CD4-positive, alpha-beta T cell (primary cell): Measurements from ENCODE around the gene TAS2R41. TPM values are rescaled to one million over a fixed set of nuclear protein-coding genes. Genes with fewer than 3 reads are reported as not detected.

ENCODE experiments used
- ATAC-seq: fragments of 200-7000 bp; cut with Tn5 transposase; one replicate; pipeline ENCODE4 v1.10.0; 2022; ENCODE audit warnings: mild to moderate bottlenecking; ENCODE audit not compliant: poor library complexity
- CTCF ChIA-PET: fragments of 350-600 bp; sonication (Branson Sonifier 250); formaldehyde crosslinking; loops from one replicate; lab custom pipeline; 2021; ENCODE audit warnings: antibody characterized with exemption, inconsistent platforms; lab: Charles Lee
- POLR2A ChIA-PET: fragments of 350-600 bp; sonication (Branson Sonifier 250); formaldehyde crosslinking; loops from one replicate; lab custom pipeline; 2021; ENCODE audit warnings: antibody characterized with exemption, inconsistent platforms; lab: Charles Lee
- DNase-seq, 14 experiments: peaks; one replicate each; pipeline ENCODE4 v3.0.0-alpha.2; 2013 to 2020; ENCODE audit warnings: mixed read lengths in 2 of 14
- H3K27ac ChIP-seq, 2 donors: one replicate each; pipeline versions ENCODE4 v1.5.1 to v1.7.0; 2013; ENCODE audit warnings: low read length in 2 of 2, low read depth in 1 of 2, mild to moderate bottlenecking in 1 of 2
- H3K27me3 ChIP-seq, 2 experiments: 1 replicate in 1 of 2; 2 replicates in 1 of 2; pipeline versions ENCODE4 v1.6.1 to v1.7.0; 2013; ENCODE audit warnings: low read length in 2 of 2, control low read depth in 1 of 2, mild to moderate bottlenecking in 1 of 2, moderate library complexity in 1 of 2; ENCODE audit not compliant: insufficient read depth in 2 of 2, control insufficient read depth in 1 of 2
- H3K36me3 ChIP-seq: one replicate; pipeline ENCODE4 v1.6.1; 2013; ENCODE audit warnings: low read length, control low read depth; ENCODE audit not compliant: insufficient read depth
- H3K4me1 ChIP-seq: one replicate; pipeline ENCODE4 v1.6.1; 2013; ENCODE audit warnings: low read length, control low read depth; ENCODE audit not compliant: insufficient read depth
- H3K4me3 ChIP-seq: one replicate; pipeline ENCODE4 v1.5.1; 2013; ENCODE audit warnings: mild to moderate bottlenecking, low read length, moderate library complexity
- H3K9me3 ChIP-seq, 2 experiments: 1 replicate in 1 of 2; 2 replicates in 1 of 2; pipeline versions ENCODE4 v1.6.1 to v1.7.0; 2013; ENCODE audit warnings: low read length in 2 of 2, mild to moderate bottlenecking in 2 of 2, control low read depth in 1 of 2, moderate library complexity in 1 of 2; ENCODE audit not compliant: control insufficient read depth in 1 of 2, insufficient read depth in 1 of 2
- H3K27ac Mint-ChIP-seq: one replicate; pipeline ENCODE4 v1.8.0; 2020; ENCODE audit warnings: mixed read lengths
- H3K27me3 Mint-ChIP-seq: one replicate; pipeline ENCODE4 v1.8.0; 2021; ENCODE audit warnings: mixed read lengths
- H3K36me3 Mint-ChIP-seq: one replicate; pipeline ENCODE4 v1.8.0; 2021; ENCODE audit warnings: low read depth, mixed read lengths
- H3K4me1 Mint-ChIP-seq: one replicate; pipeline ENCODE4 v1.8.0; 2021; ENCODE audit warnings: low read depth, mixed read lengths
- H3K4me3 Mint-ChIP-seq: one replicate; pipeline ENCODE4 v1.8.0; 2020; ENCODE audit warnings: mild to moderate bottlenecking, mixed read lengths
- H3K9me3 Mint-ChIP-seq: one replicate; pipeline ENCODE4 v1.8.0; 2020; ENCODE audit warnings: mixed read lengths
- CTCF ChIP-seq: fragments of 200-600 bp; IDR thresholded peaks from one replicate; pipeline ENCODE4 v1.8.0; 2022; ENCODE audit warnings: antibody characterized with exemption, mild to moderate bottlenecking
- intact Hi-C, 2 experiments: fragments of 100-400 bp; cut with DNase I in 1 of 2; cut with micrococcal nuclease in 1 of 2; formaldehyde crosslinking; loops; one replicate each; pipeline versions ENCODE4 v1.15.1 to v1.9.0; 2023 to 2025; cut with DNase I, micrococcal nuclease
- total RNA-seq, 174 experiments: library from RNA in 2 of 174; stranded (reverse) in 2 of 174; gene quantifications; one replicate each; pipeline ENCODE4 v1.2.3 and lab custom pipeline; 2021 to 2026

TAS2R41 gene
- total RNA-seq, 2 experiments from 2014 or later: 0.69 to 0.73 TPM

DNA sequence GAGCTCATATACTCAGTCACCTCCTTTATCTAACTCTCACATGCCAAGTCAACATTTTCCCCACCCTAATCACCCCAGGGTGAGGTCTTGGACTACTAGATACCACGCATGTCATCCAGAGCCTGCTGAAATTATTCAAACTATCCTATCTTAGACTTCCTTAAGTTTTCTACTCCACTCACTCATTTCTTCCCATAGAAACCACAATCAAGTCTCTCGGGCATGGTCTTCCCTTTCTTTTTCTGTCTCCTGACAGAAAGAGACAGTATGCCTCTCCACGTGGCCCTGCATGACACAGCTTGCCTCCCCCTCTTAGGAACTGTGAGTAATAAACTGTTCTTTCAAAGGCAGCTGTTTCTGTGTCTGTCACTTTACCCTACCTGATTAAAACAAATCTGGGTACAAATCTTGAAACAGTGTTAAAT, 29.4 kb downstream of the TAS2R41 start:
- Histone ChIP-seq H3K27ac (no peak overlapping the region), H3K27me3 (no peaks in the 10 kb centered on the region), H3K9me3 (peaks cover 0 to 14% of the 10 kb centered on the region in 2 experiments), H3K36me3 (no peaks in the 10 kb centered on the region), H3K4me3 (no peak overlapping the region), H3K4me1 (no peaks in the 10 kb centered on the region)
- H3K27ac Mint-ChIP-seq: no peak overlapping the region
- H3K4me1 Mint-ChIP-seq: no peaks in the 10 kb centered on the region
- ATAC-seq (no peak), DNase-seq (no peak)
- H3K27me3 Mint-ChIP-seq: no peaks in the 10 kb centered on the region
- ChIA-PET CTCF (no interaction called here), POLR2A (no interaction called here)
- no peak overlapping the region for H3K4me3 Mint-ChIP-seq
- H3K9me3 Mint-ChIP-seq: peaks cover 2% of the 10 kb centered on the region
- H3K36me3 Mint-ChIP-seq: peaks cover 47% of the 10 kb centered on the region
- intact Hi-C loops: no loop called here
- no peak for TF ChIP-seq CTCF

DNA sequence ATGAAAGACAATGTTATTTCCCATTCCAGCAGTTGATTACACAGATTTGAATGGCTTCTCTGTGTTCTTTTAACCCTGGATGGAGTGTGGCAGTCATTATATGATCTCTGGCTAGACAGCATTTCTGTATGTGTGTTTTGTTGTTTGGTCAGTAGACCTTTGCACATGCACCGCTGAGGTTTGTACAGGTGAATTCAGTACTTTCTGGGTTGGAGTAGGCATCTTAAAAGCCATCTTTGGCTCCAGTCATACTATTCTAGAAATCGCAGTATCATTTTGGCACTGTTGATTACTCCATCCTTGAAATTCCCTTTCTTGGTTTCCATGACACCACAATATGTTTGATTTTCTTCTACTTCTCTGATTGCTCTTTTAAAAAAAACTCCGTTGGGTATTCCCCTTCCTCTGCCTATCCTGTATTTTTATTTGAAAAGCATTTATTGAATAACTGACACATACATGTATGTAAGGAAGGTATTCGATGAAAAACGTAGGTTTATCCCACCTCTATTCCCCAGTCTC, 29.9 kb downstream of the TAS2R41 start:
- intact Hi-C loops: no loop called here
- TF ChIP-seq CTCF: no peak
- Mint-ChIP-seq H3K4me3 (no peak overlapping the region), H3K27ac (no peak overlapping the region), H3K4me1 (no peaks in the 10 kb centered on the region), H3K9me3 (peaks cover 2% of the 10 kb centered on the region), H3K36me3 (peaks cover 49% of the 10 kb centered on the region), H3K27me3 (no peaks in the 10 kb centered on the region)
- ATAC-seq (no peak), DNase-seq (no peak)
- Histone ChIP-seq H3K36me3 (no peaks in the 10 kb centered on the region), H3K27me3 (no peaks in the 10 kb centered on the region), H3K4me1 (no peaks in the 10 kb centered on the region), H3K27ac (no peak overlapping the region), H3K9me3 (peaks cover 0 to 14% of the 10 kb centered on the region in 2 experiments), H3K4me3 (no peak overlapping the region)
- ChIA-PET POLR2A (no interaction called here), CTCF (no interaction called here)

DNA sequence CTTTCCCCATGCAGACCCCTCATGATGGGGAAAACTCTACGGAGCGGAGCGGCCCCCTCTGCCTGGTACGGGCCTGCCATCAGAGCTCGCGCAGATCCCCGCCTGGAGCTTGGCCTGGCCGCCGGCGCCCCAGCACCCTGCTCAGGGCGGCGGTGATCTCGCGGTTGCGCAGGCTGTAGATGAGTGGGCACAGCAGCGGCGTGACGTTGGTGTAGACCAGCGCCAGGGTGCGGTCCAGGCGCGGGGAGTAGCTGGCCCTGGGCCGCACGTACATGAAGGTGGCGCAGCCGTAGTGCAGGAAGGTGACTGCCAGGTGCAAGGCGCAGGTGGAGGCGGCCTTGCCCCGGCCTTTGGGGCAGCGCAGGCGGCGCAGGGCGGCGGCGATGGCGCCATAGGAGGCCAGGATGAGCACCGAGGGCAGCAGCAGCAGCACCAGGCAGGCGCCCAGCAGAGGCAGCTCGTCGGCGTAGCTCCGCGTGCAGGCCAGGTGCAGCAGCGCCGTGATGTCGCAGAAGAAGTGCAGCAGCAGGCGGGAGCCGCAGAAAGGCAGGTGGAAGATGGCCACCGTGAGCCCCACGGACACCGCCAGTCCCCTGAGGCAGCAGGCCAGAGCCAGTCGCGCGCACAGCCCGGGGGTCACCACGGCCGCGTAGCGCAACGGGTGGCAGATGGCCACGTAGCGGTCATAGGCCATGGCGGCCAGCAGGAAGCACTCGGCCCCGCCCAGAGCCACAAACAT, 33.4 kb downstream of the TAS2R41 start:
- no peak for TF ChIP-seq CTCF
- no peak overlapping the region for H3K4me3 Mint-ChIP-seq
- Histone ChIP-seq H3K4me3 (no peak overlapping the region), H3K9me3 (peaks cover 0 to 14% of the 10 kb centered on the region in 2 experiments), H3K27me3 (no peaks in the 10 kb centered on the region), H3K36me3 (no peaks in the 10 kb centered on the region), H3K4me1 (no peaks in the 10 kb centered on the region), H3K27ac (no peak overlapping the region)
- H3K27ac Mint-ChIP-seq: no peak overlapping the region
- no peaks in the 10 kb centered on the region for H3K27me3 Mint-ChIP-seq
- POLR2A ChIA-PET: no interaction called here
- CTCF ChIA-PET: no interaction called here
- H3K9me3 Mint-ChIP-seq: no peaks in the 10 kb centered on the region
- intact Hi-C loops: no loop called here
- peaks cover 49% of the 10 kb centered on the region for H3K36me3 Mint-ChIP-seq
- H3K4me1 Mint-ChIP-seq: no peaks in the 10 kb centered on the region
- no peak for DNase-seq
- no peak for ATAC-seq
